ENCODE results near the gene TRIML1.
"Not testable (repeated sequence)": the region's sequence is repeated elsewhere in the genome, so short reads cannot be mapped to it uniquely, and the experiment has no call there.

DNA sequence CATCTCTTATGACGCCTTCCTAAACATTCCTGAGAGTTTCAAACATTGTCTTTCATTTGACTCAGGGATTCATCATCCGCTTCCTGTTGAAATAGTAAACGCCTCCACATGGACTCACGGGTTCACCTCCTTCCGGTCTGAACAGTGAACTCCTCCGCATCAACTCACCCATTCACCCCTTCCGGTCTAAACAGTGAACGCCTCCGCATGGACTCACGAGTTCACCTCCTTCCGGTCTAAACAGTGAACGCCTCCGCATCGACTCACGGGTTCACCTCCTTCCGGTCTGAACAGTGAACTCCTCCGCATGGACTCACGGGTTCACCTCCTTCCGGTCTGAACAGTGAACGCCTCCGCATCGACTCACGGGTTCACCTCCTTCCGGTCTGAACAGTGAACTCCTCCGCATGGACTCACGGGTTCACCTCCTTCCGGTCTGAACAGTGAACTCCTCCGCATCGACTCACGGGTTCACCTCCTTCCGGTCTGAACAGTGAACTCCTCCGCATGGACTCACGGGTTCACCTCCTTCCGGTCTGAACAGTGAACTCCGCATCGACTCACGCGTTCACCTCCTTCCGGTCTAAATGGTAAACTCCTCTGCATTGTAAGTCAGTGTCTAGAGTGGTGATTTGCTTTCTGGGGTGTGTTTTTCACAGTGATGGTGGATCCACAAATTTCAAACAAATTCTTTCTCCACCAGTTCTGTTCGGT, 20.4 kb downstream of the TRIML1 start:
- not testable (repeated sequence) for TF ChIP-seq EZH2 (IDR thresholded peaks at IDR 0.05; ENCODE audit: insufficient read depth, poor library complexity, severe bottlenecking); EZH2phosphoT487 (IDR thresholded peaks at IDR 0.05; ENCODE audit: insufficient read depth, low read depth)
